Panc1 (cell line): ENCODE data around the gene BABAM2.

ENCODE experiments used
- POLR2AphosphoS5 ChIP-seq: IDR thresholded peaks from 2 replicates; pipeline ENCODE4 v1.6.1; 2012; ENCODE audit warnings: mild to moderate bottlenecking, low read depth, low read length, moderate library complexity
- SIN3A ChIP-seq: IDR thresholded peaks from 2 replicates; pipeline ENCODE4 v1.6.1; 2012; ENCODE audit warnings: low read depth, mild to moderate bottlenecking, low read length, moderate library complexity, borderline replicate concordance; ENCODE audit not compliant: insufficient read depth
- TCF7L2 ChIP-seq: IDR thresholded peaks from 2 replicates; pipeline ENCODE4 v1.6.1; 2011; ENCODE audit warnings: mild to moderate bottlenecking, low read depth, low read length, inconsistent platforms
- TF ChIP-seq, protein P1 (sequence below): fragments of 450-650 bp; IDR thresholded peaks from 2 replicates; pipeline ENCODE4 v1.5.1; 2017; ENCODE audit warnings: mild to moderate bottlenecking
- TF ChIP-seq, protein P2 (sequence below), 2 experiments: IDR thresholded peaks; 2 replicates each; pipeline ENCODE4 v1.6.1; 2011 to 2012; ENCODE audit warnings: low read depth in 2 of 2, control low read depth in 1 of 2, low read length in 1 of 2, mild to moderate bottlenecking in 1 of 2, moderate library complexity in 1 of 2; ENCODE audit not compliant: insufficient read depth in 1 of 2

DNA sequence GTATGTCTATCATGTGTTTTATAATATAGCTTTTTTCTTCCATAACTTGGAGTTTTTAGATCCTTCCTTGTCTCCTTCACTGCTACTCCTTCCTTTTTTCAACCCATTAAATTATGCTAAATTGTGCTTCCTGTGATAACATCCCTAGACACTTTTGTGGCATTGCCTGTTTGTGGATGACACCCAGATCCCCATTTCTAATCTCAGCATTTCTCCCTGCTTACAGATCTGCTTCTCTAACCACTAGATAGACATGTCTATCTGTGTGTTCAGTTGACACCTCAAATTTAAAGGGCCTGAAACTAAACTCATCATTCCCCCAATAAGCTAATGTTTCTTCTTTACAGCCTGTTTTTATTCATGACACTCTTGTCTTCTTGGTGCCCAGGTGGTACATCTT is 244.8 kb downstream of the BABAM2 start:
- TF ChIP-seq POLR2AphosphoS5 (no peak), SIN3A (no peak), TCF7L2 (no peak)
- TF ChIP-seq, protein P1, sequence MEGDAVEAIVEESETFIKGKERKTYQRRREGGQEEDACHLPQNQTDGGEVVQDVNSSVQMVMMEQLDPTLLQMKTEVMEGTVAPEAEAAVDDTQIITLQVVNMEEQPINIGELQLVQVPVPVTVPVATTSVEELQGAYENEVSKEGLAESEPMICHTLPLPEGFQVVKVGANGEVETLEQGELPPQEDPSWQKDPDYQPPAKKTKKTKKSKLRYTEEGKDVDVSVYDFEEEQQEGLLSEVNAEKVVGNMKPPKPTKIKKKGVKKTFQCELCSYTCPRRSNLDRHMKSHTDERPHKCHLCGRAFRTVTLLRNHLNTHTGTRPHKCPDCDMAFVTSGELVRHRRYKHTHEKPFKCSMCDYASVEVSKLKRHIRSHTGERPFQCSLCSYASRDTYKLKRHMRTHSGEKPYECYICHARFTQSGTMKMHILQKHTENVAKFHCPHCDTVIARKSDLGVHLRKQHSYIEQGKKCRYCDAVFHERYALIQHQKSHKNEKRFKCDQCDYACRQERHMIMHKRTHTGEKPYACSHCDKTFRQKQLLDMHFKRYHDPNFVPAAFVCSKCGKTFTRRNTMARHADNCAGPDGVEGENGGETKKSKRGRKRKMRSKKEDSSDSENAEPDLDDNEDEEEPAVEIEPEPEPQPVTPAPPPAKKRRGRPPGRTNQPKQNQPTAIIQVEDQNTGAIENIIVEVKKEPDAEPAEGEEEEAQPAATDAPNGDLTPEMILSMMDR, result no peak
- TF ChIP-seq, protein P2, sequence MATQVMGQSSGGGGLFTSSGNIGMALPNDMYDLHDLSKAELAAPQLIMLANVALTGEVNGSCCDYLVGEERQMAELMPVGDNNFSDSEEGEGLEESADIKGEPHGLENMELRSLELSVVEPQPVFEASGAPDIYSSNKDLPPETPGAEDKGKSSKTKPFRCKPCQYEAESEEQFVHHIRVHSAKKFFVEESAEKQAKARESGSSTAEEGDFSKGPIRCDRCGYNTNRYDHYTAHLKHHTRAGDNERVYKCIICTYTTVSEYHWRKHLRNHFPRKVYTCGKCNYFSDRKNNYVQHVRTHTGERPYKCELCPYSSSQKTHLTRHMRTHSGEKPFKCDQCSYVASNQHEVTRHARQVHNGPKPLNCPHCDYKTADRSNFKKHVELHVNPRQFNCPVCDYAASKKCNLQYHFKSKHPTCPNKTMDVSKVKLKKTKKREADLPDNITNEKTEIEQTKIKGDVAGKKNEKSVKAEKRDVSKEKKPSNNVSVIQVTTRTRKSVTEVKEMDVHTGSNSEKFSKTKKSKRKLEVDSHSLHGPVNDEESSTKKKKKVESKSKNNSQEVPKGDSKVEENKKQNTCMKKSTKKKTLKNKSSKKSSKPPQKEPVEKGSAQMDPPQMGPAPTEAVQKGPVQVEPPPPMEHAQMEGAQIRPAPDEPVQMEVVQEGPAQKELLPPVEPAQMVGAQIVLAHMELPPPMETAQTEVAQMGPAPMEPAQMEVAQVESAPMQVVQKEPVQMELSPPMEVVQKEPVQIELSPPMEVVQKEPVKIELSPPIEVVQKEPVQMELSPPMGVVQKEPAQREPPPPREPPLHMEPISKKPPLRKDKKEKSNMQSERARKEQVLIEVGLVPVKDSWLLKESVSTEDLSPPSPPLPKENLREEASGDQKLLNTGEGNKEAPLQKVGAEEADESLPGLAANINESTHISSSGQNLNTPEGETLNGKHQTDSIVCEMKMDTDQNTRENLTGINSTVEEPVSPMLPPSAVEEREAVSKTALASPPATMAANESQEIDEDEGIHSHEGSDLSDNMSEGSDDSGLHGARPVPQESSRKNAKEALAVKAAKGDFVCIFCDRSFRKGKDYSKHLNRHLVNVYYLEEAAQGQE (IDR thresholded peaks at IDR 0.05; ENCODE audit: insufficient read depth in 1 of 2, low read depth in 2 of 2, low read length in 1 of 2), result no peak
